GM21381 (cell line): ENCODE measurements around the gene CPPED1.

Experiments
- ATAC-seq: cut with Tn5 transposase; IDR thresholded peaks from one replicate; pipeline ENCODE4 v1.9.1; 2021; ENCODE audit warnings: mild to moderate bottlenecking, moderate library complexity; ENCODE audit not compliant: unreplicated experiment

CPPED1 gene

DNA sequence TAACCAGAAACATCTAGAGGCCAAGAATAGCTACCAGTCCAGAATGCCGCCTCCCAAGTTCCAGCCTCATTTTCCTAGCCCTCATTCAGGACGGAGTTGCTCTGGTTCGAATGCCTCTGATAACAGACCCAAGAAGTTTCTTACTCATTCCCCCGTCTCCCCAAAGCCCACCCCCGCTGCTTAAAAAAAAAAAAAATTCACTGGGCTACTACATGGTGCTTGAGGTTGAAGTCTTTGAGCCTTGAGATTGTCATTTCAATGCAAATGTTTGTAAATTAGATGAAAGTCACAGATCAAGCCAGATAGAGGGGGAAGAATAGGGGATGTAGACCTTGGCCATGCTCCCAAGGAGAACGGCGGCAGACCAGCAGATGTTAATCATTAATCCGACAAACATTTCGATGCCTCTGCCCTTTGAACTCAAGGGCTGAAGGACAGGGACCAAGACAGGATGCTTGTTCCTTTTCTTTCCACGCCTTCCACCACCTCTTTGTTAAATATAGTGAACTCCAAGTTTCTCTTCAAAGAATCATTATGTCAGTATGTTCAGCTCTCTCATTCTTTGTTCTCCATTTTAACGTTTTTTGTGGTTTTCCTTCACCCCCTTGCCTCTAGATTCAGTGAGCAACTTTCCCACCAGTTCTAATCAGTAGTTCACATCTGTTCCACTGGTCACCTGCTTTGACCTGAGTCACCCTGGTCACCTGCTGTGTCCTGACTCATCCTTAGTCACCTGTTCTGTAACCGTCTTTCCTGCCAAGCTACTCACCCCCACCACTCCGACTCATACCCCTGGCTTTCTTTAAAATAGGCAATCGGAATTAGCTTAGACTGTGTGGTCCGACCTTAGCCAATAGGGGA is 190.3 kb downstream of the CPPED1 start:
- ATAC-seq = peak; percentile 69

DNA sequence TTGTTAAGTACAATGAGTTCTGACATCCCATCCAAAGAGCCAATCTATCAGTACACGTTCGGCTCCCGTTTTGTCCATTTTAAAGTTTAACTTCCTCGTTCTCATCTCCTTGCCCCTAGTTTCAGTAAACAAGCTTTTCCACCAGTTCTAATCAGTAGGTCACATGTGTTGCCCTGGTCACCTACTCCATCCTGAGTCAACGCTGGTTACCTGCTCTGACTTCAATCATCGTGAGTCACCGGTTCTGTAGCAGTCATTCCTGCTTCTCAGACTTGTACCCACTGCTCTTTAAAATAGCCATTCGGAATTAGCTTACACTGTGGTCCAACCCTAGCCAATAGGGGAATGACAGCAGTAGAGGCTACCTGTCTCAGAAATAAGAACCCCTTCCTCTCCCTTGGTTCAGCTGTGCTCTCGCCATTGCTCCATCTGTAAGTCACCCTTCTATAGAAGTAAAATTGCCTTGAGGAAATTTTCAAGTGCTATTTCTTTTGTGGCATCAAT is 191.0 kb downstream of the CPPED1 start:
- no peak for ATAC-seq

- no peak for ATAC-seq
These were observed 191.6 kb downstream of the CPPED1 start for GRCh38 chr16:12611916-12612597.

GRCh38 chr16:12611006-12611477 is 192.6 kb downstream of the CPPED1 start:
- no peak for ATAC-seq

DNA sequence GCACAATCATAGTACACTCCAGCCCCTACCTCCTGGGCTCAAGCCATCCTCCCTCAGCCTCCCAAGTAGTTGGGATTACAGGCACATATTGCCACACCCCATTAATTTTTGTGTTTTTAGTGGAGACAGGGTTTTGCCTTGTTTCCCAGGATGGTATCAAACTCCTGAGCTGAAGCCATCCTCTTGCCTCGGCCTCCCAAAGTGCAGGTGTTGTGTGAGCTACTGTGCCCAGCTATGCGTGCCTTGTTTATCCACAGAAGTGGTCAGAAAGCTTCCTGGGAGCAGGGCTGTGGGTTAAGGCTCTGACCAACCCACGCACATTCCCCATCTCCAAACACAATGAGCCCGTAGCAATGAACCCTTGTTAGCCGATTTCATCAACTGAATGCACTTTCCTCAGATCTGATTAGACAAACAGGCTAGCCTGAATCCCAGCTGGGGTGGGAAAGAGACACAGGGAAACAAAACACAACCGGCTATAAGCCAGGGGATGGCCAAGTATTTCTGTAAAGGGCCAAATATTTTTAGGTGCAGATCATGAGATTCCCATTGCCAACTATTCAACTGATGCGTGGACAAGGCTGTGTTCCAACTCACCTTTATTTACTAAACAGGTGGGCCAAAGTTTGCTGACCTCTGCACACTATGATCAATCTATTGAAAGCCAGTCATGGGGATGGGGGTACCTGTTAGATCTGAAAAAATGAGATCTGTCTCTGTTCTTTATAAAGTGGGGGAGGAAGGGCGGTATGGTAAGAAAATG is 193.6 kb downstream of the CPPED1 start:
- ATAC-seq = no peak
